Measurements from ENCODE around the gene FLRT1. TPM values are rescaled to one million over a fixed set of nuclear protein-coding genes. Genes with fewer than 3 reads are reported as not detected.

Gene FLRT1
- 1.2 TPM for total RNA-seq
- long read RNA-seq, partial matches to known transcripts, result 0 of 2 reads
- long read RNA-seq, other reads (novel, unspliced or antisense), result 2 of 2 reads

DNA sequence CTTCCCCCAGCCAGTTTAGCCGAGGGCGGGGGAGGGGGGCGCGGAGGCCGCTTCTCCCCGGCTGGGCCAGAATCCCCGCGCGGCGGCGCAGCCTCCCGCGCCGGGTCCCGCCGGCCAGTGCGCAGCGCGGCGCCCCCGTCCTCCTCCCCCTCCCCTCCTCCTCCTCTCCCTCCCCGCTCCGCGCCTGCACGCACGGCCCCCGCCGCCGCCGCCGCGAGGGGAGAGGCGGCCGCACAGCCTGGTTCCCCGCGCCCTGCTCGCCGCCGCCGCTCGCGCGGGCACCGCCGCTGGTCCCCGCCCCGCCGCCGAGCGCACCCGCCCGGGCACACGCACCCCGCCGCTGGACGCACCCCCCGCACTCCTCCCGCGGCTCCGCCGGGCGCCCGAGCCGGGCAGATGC, at the start of gene FLRT1:
Gene FLRT1, plus strand, starts transcription at position 356 of the 400 bp plus-strand sequence. CDS start 80,337 bp downstream, outside the sequence.
- intact Hi-C loops (cut with DNase I), result no loop called here
- DNase-seq (ENCODE audit: low spot score), result no peak

GRCh38 chr11:63986156-63986931, 49.4 kb upstream of the FLRT1 start, which contains the start of gene OTUB1:
OTUB1 (plus strand) TSS chr11:63986438; CDS start chr11:63986457, 19 bp downstream.
- DNase-seq (ENCODE audit: low spot score), result peak; percentile 95
- intact Hi-C loops (cut with DNase I), result no loop called here

DNA sequence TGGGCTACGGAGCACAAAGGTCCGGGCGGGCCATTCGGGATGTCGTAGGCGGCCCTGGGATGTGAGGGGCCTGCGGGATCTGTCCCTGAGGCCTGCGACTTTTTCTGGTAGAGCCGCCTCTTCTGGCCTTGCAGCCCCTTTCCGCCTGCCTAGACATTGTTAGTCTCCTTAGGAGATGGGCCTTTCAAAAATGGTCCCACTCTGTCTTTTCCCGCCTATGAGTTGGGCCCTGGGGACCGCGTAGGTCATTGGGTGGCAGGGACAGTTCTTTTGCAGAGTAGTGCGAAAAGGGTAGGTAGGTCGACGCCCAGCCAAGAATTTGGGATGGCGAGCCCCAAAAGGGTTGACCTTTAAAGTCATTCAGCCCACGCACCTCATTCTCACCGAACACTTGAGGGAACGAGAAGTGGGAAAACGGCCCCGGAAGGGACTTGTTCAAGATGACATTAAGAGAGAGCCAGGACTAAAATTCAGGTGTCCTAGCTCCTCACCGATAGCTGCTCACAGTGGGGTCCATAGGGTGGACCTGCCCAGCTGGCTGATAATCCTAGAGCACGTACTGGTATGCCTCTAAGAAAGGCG, 48.7 kb upstream of the FLRT1 start:
- intact Hi-C loops (cut with DNase I), result no loop called here
- DNase-seq (ENCODE audit: low spot score), result no peak

GRCh38 chr11:63991558-63991957, 44.2 kb upstream of the FLRT1 start:
- no peak for DNase-seq (ENCODE audit: low spot score)
- intact Hi-C loops (cut with DNase I), result no loop called here

GRCh38 chr11:63993100-63993499, 42.6 kb upstream of the FLRT1 start:
- intact Hi-C loops (cut with DNase I), result no loop called here
- DNase-seq (ENCODE audit: low spot score), result no peak

DNA sequence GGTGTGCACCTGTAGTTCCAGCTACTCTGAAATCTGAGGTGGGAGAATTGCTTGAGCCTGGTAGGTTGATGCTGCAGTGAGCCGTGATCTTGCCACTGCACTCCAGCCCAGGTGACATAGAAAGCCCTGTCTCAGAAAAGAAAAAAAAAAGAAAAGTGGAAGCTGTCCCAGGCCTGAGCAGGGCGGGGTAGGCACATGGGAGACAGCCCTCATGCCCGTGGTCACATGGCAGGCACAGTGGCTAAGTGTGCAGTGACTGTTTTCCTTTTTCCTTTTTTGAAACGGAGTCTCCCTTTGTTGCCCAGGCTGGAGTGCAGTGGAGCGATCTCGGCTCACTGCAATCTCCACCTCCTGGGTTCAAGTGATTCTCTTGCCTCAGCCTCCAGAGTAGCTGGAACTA, 41.7 kb upstream of the FLRT1 start:
- no peak for DNase-seq (ENCODE audit: low spot score)
- intact Hi-C loops (cut with DNase I), result no loop called here

- intact Hi-C loops (cut with DNase I), result no loop called here
Measured at GRCh38 chr11:63996512-63996911, 39.2 kb upstream of the FLRT1 start.

DNA sequence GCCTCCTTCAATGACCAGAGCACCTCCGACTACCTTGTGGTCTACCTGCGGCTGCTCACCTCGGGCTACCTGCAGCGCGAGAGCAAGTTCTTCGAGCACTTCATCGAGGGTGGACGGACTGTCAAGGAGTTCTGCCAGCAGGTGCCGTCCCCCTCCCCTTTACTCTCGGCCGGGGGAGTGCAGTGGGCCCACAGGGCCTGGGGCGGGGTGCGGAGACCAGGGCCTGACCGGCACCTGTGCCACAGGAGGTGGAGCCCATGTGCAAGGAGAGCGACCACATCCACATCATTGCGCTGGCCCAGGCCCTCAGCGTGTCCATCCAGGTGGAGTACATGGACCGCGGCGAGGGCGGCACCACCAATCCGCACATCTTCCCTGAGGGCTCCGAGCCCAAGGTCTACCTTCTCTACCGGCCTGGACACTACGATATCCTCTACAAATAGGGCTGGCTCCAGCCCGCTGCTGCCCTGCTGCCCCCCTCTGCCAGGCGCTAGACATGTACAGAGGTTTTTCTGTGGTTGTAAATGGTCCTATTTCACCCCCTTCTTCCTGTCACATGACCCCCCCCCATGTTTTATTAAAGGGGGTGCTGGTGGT, 38.5 kb upstream of the FLRT1 start:
- intact Hi-C loops (cut with DNase I), result no loop called here
- no peak for DNase-seq (ENCODE audit: low spot score)

More at GRCh38 chr11:63996512-63996911, 39.2 kb upstream of the FLRT1 start:
- no peak for DNase-seq (ENCODE audit: low spot score)

DNA sequence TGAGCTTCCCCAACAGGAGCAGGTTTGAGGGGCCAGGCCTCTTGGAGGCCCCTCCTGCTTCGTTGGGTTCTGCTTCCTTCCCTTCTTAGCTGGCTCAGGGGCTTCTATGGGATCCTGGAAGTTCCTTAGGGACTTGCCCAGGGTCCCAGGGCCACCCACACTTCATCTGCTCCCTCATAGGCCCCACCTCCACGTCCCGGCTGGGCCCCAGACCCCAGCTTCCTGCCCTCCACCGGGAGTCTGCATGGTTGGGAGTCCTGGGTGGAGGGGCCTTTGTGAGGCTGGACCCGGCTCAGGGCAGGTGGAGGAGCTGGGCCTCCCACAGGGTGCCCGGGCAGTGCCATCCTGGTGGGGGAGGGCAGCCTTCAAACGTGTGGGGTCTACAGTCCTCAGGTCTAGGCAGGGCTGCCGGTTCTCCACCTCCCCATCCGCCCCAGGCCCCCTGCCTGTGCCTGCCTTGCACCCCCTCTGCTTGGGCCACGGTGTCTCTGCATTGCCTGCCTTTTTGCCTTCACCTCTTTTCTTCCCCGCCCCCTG, 37.9 kb upstream of the FLRT1 start:
- intact Hi-C loops (cut with DNase I), result no loop called here
- no peak for DNase-seq (ENCODE audit: low spot score)

DNA sequence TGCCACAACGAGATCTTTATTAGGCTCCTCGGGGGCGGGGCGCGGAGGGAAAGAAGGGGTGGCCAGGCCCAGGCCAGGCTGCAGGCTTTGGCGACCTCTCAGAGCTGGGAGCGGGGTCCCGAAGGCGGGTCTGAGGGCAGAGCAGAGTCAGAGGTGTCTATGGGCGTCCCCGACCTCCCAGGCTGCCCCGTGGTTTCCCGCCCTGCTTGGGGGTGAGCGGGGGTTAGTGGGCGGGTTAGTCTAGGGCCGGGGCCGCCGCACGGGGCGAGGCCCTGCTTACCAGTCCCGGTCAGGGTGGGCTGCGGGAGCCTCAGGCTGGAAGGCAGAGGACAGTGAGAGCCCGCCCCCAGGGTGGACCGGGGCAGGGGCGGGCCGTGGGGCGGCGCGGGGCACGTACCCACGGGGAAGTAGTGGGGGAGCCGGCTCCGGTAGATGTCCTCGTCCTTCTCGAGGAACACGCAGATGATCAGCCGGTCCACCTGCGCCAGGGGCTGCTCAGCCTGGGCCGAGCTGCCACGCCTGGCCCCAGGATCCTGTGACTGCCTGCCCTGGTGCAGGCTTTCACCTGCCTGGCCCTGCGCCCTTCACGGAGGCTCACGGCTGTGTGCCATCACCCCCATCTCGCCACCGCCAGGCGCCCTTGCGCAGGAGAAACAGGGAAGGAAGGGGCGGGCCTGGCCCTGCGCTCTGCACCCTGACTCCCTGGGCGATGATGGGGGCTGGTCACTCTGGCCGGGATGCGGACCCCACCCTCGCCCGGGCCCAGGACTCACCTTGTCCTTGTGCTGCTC, 37.0 kb upstream of the FLRT1 start:
- no peak for DNase-seq (ENCODE audit: low spot score)

DNA sequence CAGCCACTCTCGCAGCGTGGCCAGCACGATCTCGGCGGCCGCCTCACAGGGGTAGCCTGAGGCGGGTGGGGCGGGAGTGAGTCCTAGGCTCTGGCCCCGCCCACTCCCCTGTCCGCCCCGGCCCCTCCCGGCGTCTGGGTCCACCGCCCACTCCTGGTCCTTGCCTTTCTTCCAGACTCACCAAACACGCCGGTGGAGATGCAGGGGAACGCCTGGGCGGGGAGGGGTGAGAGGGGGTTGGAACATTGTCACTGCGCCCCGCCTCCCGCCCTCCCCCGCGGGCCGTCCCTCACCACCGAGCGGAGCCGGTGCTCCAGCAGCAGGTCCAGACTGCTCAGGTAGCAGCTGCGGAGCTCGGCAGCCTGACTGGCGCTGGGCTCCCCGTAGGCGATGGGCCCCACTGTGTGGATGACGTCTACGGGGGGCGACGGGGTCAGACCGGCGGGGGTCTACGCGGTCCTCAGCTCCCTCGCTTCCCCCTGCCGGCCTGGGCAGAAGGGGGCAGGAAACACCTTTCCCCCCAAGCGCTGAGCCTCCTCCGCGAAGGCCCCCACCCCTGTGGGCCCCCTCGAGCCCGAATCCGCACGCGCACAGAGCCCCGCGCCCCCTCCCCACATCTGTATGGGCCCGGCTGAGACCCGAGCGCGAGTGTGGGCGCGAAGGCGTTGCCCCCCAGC, 36.2 kb upstream of the FLRT1 start:
- no peak for DNase-seq (ENCODE audit: low spot score)
- intact Hi-C loops (cut with DNase I), result loop anchor here (1.0 kb wide), 1 partner anchor 149 kb away; no protein-coding TSS in a partner anchor

More for the DNA sequence above, 37.0 kb upstream of the FLRT1 start:
- intact Hi-C loops (cut with DNase I), result no loop called here

DNA sequence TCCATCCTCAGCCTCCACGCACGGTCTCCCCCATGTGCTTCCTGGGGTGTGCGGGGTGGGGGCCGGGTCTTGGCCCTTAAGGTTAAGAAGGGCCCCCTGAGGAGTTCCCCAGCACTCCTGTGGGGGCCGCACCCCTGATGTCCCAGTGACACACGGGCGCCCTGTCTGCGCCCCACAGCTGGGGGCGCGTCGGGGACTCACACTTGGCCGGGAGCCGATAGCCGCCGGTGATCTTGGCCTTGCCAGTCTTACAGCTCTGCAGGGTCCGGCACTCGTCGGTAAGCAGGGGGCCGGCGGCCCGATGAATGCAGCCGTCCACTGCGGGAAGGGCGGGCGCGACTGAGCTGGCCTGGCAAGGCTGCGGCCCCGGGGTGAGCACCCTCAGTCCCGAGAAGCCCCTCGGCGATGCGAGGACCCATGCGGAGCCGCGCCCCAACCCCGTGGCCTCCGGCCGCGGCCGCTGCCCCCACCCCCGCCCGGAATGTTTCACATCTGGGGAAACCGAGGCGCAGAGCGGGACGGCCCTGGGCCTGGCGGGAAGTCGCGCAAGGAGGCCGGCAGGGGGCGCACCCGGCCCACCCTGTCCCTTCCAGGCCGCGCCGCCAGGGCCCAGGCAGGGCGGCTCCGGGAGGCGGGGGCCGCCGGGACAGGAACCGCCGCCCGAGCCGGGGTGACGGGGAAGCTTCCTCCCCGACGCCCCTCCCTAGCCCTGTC, 35.5 kb upstream of the FLRT1 start:
- intact Hi-C loops (cut with DNase I), result loop anchor here (1.0 kb wide), 1 partner anchor 148 kb away; no protein-coding TSS in a partner anchor
- DNase-seq (ENCODE audit: low spot score), result no peak

GRCh38 chr11:64000740-64001483, 34.8 kb upstream of the FLRT1 start:
- no peak for DNase-seq (ENCODE audit: low spot score)
- intact Hi-C loops (cut with DNase I), result loop anchor here (1.0 kb wide), 1 partner anchor 147 kb away; no protein-coding TSS in a partner anchor

DNA sequence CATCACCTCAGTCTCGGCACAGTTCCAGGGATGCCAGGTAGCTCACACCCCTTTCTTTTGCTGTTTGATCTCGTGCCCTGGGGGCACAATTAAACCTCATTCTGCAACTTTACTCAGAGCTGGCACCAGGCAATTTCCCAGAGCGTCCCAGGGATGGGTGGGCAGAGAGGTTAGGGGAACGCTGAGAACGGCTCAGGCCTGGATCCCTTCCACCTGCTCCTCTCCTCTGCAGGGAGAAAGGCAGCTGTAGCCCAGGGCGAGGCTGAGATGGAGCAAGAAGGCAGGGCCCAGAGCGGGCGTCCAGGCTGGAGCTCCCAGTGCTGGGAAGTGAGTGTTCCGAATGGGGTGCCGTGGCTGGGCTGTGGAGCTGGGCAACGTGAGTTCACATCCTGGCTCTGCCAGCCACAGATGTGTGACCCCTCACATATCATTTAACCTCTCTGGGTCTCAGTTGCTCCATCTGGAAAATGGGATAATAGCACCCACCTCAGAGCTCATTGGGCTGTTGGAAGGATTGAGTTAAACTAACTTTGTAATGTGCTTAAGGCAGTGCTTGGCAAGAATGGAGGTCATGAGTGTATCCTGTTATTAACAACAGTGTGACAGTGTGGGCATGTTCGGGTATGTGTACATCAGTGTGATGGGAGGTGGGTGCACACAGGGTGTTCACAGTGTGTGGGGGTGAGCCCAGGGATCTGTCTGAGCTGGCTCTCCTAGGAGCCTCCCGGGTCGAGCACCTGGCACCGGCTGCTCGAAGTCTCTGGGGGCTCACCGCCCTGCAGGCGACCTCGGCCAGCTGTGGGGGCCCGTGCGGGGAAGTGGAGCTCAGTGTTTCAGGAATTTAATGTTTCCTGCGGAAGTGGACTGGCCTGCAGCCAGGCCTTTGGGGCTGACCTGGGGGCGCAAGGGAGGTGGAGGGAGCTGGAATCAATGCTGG, 34.0 kb upstream of the FLRT1 start:
- intact Hi-C loops (cut with DNase I), result no loop called here
- DNase-seq (ENCODE audit: low spot score), result no peak

DNA sequence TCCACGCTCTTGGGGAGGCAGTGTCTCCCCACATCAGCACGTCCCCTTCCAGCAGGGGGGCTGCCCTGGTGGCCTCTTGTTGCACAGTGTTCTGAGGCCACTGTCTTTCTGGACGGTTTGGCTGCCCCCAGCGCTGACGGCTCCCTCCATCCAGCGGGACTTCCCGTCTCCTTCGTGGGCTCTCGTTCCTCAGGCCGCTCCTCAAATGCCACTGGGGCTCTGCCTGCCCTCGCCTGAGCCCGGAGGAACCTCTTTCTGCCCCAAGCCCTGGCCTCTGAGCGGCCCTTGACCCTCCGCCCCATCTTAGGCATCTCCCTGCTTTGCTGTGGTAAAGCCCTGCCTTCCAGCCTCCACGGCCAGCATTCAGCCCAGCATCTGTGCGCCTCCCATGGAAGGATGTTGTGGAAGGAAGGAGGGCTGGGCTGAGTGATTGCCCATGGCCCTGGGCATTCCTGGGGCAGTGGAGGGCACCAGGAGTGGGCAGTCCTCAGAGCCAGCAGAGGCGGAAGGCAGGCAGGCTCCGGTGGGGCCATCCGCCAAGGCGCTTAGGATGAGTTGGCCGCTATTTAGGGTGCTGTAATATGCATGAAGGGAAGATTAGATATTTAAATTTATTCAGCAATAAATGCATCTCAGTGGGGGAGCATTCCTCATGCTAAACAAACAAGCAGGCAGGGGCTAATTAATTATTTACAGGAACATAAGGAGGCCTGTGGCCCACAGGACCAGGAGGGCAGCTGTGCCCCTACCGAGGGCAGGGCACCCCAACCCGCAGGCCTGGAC, 31.7 kb upstream of the FLRT1 start:
- no peak for DNase-seq (ENCODE audit: low spot score)
- intact Hi-C loops (cut with DNase I), result no loop called here

GRCh38 chr11:64004590-64004984, 31.1 kb upstream of the FLRT1 start:
- DNase-seq (ENCODE audit: low spot score), result no peak
- intact Hi-C loops (cut with DNase I), result no loop called here
